Breast epithelium (tissue), 4 donors: ENCODE measurements around the gene HNRNPA1. TPM values are rescaled to one million over a fixed set of nuclear protein-coding genes. Genes with fewer than 3 reads are reported as not detected.
"Not testable (repeated sequence)": the region's sequence is repeated elsewhere in the genome, so short reads cannot be mapped to it uniquely, and the experiment has no call there.

Experiments used
- DNase-seq, 2 donors: peaks; one replicate each; pipeline ENCODE4 v3.0.0-alpha.2; 2019; ENCODE audit warnings: low spot score in 2 of 2
- H3K27ac ChIP-seq, 2 donors: fragments of 200-600 bp; sonication (generic) in 1 of 2; one replicate each; pipeline ENCODE4 v1.5.1; 2016 to 2019; ENCODE audit warnings: mild to moderate bottlenecking in 1 of 2
- H3K27me3 ChIP-seq, 2 donors: fragments of 200-600 bp; sonication (generic) in 1 of 2; one replicate each; pipeline versions ENCODE4 v1.5.1 to v1.6.0; 2017 to 2019; ENCODE audit warnings: control low read depth in 1 of 2, mild to moderate bottlenecking in 1 of 2
- H3K36me3 ChIP-seq: fragments of 200-600 bp; one replicate; pipeline ENCODE4 v1.5.1; 2019
- H3K4me1 ChIP-seq, 2 donors: fragments of 200-600 bp; sonication (generic); one replicate each; pipeline ENCODE4 v1.5.1; 2016 to 2019; ENCODE audit warnings: control low read depth in 1 of 2
- H3K4me3 ChIP-seq, 3 donors: fragments of 200-600 bp; sonication (generic); 1 replicate in 2 of 3; 2 replicates in 1 of 3; pipeline ENCODE4 v1.5.1; 2016 to 2019; ENCODE audit warnings: mild to moderate bottlenecking in 3 of 3, moderate library complexity in 2 of 3
- H3K9me3 ChIP-seq, 2 donors: fragments of 200-600 bp; sonication (generic) in 1 of 2; one replicate each; pipeline ENCODE4 v1.5.1; 2016 to 2019; ENCODE audit warnings: control low read depth in 1 of 2
- POLR2A ChIP-seq: fragments of 450-650 bp; IDR thresholded peaks from one replicate; pipeline ENCODE4 v1.6.1; 2016; ENCODE audit warnings: antibody characterized with exemption, mild to moderate bottlenecking, moderate library complexity
- POLR2AphosphoS5 ChIP-seq, 3 donors: sonication (generic); formaldehyde crosslinking; IDR thresholded peaks; one replicate each; pipeline ENCODE4 v1.6.1; 2017; ENCODE audit warnings: antibody characterized with exemption in 3 of 3
- intact Hi-C: fragments of 100-400 bp; cut with DNase I; formaldehyde crosslinking; loops from one replicate; pipeline ENCODE4 v1.15.1; 2023; ENCODE audit warnings: low total_unique reads
- total RNA-seq, 3 donors: library from RNA; depleted of rRNA; stranded (reverse); fragments of >200 nt; gene quantifications; one replicate each; pipeline ENCODE4 v1.1.0, GENCODE V29; 2016
- TF ChIP-seq, protein P1 (sequence below), 3 donors: fragments of 450-650 bp; IDR thresholded peaks; one replicate each; pipeline ENCODE4 v1.5.1; 2016 to 2017; ENCODE audit warnings: antibody characterized with exemption in 3 of 3, mild to moderate bottlenecking in 3 of 3, moderate library complexity in 3 of 3

The HNRNPA1 gene
- total RNA-seq, 3 donors from 2014 or later = 387 to 571 (median 477) TPM

DNA sequence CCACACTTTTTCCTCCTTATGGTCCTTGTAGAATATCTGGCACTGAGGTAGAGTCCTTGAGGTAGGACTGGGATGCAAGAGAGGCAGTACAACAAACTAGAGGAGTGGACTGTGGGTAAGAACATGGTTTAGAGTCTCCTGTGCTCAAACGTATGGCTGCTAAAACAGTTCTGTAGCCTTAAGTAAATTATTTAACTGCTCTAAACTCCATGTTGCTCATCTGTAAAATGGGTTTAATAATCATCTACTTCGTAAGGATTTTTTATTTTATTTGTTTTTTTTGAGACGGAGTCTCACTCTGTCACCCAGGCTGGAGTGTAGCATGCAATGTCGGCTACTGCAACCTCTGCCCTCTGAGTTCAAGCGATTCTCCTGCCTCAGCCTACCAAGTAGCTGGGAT, 40.8 kb downstream of the HNRNPA1 start:
- DNase-seq = no peak
- no peak for TF ChIP-seq POLR2A
- TF ChIP-seq POLR2AphosphoS5 (IDR thresholded peaks at IDR 0.05) = no peak
- TF ChIP-seq, protein P1, sequence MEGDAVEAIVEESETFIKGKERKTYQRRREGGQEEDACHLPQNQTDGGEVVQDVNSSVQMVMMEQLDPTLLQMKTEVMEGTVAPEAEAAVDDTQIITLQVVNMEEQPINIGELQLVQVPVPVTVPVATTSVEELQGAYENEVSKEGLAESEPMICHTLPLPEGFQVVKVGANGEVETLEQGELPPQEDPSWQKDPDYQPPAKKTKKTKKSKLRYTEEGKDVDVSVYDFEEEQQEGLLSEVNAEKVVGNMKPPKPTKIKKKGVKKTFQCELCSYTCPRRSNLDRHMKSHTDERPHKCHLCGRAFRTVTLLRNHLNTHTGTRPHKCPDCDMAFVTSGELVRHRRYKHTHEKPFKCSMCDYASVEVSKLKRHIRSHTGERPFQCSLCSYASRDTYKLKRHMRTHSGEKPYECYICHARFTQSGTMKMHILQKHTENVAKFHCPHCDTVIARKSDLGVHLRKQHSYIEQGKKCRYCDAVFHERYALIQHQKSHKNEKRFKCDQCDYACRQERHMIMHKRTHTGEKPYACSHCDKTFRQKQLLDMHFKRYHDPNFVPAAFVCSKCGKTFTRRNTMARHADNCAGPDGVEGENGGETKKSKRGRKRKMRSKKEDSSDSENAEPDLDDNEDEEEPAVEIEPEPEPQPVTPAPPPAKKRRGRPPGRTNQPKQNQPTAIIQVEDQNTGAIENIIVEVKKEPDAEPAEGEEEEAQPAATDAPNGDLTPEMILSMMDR (IDR thresholded peaks at IDR 0.05) = no peak
- Histone ChIP-seq H3K9me3 (no peaks in the 10 kb centered on the region), H3K36me3 (no peaks in the 10 kb centered on the region), H3K27me3 (no peaks in the 10 kb centered on the region), H3K4me1 (no peaks in the 10 kb centered on the region), H3K27ac (no peak overlapping the region), H3K4me3 (no peak overlapping the region)
- intact Hi-C loops = no loop called here

DNA sequence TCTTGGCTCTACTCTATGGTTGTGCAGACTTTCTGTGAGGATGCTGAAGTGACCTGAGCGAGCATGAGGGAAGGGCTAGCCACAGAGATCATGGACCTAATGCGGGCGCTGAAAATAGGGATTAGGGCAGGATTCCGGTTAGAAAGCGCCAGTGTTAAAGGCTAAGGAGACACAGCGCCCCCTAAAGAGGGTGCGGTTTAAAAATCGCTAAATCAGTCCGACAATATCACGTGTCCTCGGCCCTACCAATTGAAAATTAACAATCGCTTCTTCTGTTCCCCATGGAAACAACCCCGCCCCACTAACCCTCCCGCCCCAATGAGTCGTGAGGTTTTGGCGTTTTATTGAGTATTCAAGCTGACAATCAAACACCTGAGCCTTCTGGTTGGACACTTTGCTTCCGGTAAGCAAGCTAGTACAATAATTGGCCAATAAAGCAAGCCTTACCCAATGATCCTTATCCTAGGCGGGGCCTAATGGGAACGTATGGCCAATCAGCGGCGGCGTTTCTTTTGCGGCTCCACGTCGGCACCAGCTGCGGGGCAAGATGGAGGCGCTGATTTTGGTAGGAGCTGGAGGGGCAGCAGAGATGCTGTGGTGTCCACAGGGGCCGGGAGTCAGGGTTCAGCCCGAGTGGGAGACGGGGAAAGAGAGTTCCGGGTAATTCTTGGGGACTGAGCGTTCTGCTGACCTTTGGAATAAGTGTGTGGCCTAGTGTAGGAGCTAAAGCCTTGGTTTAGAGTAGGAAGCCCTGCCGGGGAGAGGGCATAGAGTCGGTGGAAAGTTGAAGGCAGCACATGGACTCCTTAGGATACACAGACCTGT, 44.3 kb downstream of the HNRNPA1 start, which contains the start of gene COPZ1:
COPZ1 (plus strand) TSS at position 515 of the 825 bp plus-strand sequence; CDS start at position 548, 33 bp downstream.
- TF ChIP-seq POLR2AphosphoS5 (IDR thresholded peaks at IDR 0.05) = peak; percentile 74 to 96 (median 88)
- TF ChIP-seq, protein P1 (IDR thresholded peaks at IDR 0.05) = peak; percentile 7 to 57 (median 53)
- TF ChIP-seq POLR2A = peak; percentile 80
- DNase-seq = peak; percentile 93 to 99
- intact Hi-C loops = no loop called here
- Histone ChIP-seq H3K27ac (peak within 1 kb of the TSS; percentile 88 to 89), H3K36me3 (no peaks in the 10 kb centered on the region), H3K4me1 (no peaks in the 10 kb centered on the region), H3K9me3 (no peaks in the 10 kb centered on the region), H3K27me3 (no peaks in the 10 kb centered on the region), H3K4me3 (peak within 1 kb of the TSS; percentile 59 to 84 (median 63))

DNA sequence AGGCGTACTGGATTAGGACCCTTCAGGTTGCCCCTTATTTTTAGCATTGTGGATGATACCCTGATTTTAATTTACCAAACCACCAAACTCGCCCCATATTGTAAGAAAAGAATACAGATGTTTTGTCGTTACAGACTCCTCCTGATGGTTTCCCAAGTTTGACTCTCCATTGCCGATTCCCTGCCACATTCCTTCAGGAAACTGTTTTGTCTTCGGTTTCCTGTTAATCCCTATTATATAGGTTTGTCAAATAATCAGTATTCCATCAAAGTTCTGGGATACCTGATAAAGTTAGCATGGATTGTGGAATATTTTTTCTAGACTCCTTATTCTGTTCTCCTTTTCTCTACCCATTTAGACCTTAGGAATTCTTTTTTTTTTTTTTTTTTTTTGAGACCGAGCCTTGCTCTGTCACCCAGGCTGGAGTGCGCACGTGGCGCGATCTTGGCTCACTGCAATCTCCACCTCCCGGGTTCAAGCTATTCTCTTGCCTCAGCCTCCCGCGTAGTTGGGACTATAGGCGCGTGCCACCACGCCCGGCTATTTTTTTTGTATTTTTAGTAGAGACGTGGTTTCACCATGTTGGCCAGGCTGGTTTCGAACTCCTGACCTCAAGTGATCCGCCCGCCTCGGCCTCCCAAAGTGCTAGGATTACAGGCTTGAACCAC, 45.0 kb downstream of the HNRNPA1 start:
- DNase-seq, H3K4me1 ChIP-seq, H3K9me3 ChIP-seq, H3K27me3 ChIP-seq, H3K36me3 ChIP-seq, intact Hi-C loops: not testable (repeated sequence)
- H3K4me3 ChIP-seq = peak overlapping the region; percentile 59 to 84 (median 63)
- H3K27ac ChIP-seq = peak overlapping the region; percentile 88 to 89

DNA sequence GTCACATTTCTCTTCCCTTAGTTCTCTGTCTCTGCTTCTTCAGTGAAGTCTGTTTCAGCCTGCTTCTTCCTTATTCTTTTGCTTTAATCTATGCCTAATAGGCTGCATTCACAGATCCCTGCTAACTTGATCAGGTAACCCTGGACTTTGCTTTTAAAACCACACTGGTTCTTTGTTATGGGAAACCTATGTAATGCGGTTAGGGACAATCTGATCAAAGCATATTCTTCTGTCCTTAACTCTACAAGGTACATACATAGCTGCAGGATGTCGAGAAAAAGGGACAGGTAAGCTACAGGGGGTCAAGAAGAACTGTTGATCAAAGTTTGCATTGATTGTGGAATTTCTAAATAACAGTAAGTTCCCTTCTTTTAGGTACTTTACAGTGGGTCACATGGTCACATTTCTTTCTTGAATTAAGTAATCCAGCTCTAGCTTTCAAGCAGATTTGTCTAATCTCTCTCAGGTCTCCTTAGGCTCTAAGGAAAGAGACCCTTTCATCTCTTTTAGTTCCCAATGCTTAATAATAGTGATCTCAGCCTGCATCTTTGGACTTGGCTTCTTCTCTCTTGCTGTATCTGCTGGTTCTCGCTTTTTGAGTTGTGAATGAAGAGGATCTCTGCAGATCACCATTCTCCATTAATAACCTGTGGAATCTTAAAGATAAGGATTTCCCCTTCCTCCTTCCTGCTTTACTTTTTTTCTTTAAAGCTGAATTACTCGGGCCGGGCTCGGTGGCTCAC, 48.2 kb downstream of the HNRNPA1 start:
- Histone ChIP-seq H3K4me1 (no peaks in the 10 kb centered on the region), H3K27ac (no peak overlapping the region), H3K27me3 (no peaks in the 10 kb centered on the region), H3K36me3 (no peaks in the 10 kb centered on the region), H3K4me3 (no peak overlapping the region), H3K9me3 (no peaks in the 10 kb centered on the region)
- no peak for DNase-seq
- TF ChIP-seq POLR2AphosphoS5 (IDR thresholded peaks at IDR 0.05) = no peak
- TF ChIP-seq, protein P1 (IDR thresholded peaks at IDR 0.05) = no peak
- intact Hi-C loops = no loop called here

DNA sequence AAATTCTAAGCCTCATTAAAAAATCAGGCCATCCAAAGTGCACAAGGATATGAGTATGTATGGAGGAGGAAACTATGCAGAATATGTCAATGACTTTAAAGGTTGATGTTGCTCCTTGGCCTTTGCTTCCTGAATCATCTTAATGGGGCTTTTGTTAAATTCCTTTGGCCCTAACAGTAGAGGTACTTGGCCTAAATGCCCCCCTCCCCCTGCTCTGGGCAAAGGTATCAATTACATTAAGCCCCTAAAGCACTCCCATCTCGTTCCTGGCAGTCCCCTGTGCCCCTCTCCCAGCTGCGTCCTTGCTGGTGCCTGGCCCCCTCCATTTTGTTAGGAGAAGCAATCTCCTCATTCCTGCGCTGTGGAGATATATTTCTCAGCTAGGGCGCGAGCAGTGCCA, 49.2 kb downstream of the HNRNPA1 start:
- no peaks in the 10 kb centered on the region for H3K9me3 ChIP-seq
- H3K4me1 ChIP-seq = no peaks in the 10 kb centered on the region
- intact Hi-C loops = no loop called here
- no peaks in the 10 kb centered on the region for H3K36me3 ChIP-seq
- DNase-seq = no peak
- no peaks in the 10 kb centered on the region for H3K27me3 ChIP-seq
- TF ChIP-seq POLR2A (no peak), POLR2AphosphoS5 (IDR thresholded peaks at IDR 0.05) (no peak)
- TF ChIP-seq, protein P1 (IDR thresholded peaks at IDR 0.05) = no peak
- no peak overlapping the region for H3K27ac ChIP-seq
- no peak overlapping the region for H3K4me3 ChIP-seq
